PC-3 (cell line): Measurements from ENCODE around the gene AIRE. TPM values are rescaled to one million over a fixed set of nuclear protein-coding genes. Genes with fewer than 3 reads are reported as not detected.

ENCODE experiments used
- ATAC-seq: fragments of 200-7000 bp; cut with Tn5 transposase; 2 replicates; pipeline ENCODE4 v1.9.1; 2020; ENCODE audit warnings: mild to moderate bottlenecking, moderate library complexity
- BruUV-seq: library from RNA; stranded (reverse); fragments of 400-500 nt; replicated peaks from 2 replicates; lab custom pipeline; 2021; lab: Mats Ljungman, UMichigan
- CTCF ChIA-PET: fragments of 300-600 bp; sonication (Branson Sonifier 250); formaldehyde crosslinking; loops from one replicate; lab custom pipeline; 2022; ENCODE audit warnings: antibody characterized with exemption; lab: Charles Lee
- POLR2A ChIA-PET: fragments of 300-600 bp; sonication (Branson Sonifier 250); formaldehyde crosslinking; loops from one replicate; lab custom pipeline; 2022; ENCODE audit warnings: antibody characterized with exemption; ENCODE audit not compliant: unreplicated experiment; lab: Charles Lee
- DNase-seq: peaks from one replicate; pipeline ENCODE4 v3.0.0-alpha.2; 2015
- H2AFZ ChIP-seq: fragments of 300-600 bp; sonication (generic); 2 replicates; pipeline ENCODE4 v1.6.0; 2016; ENCODE audit warnings: antibody characterized with exemption, low read length
- H3F3A ChIP-seq: fragments of 300-600 bp; sonication (generic); one replicate; pipeline ENCODE4 v1.6.0; 2017; ENCODE audit warnings: antibody characterized with exemption, low read length, control low read depth, mild to moderate bottlenecking; ENCODE audit not compliant: unreplicated experiment
- H3K27ac ChIP-seq: fragments of 300-600 bp; sonication (generic); 2 replicates; pipeline ENCODE4 v1.5.1; 2016; ENCODE audit warnings: mild to moderate bottlenecking, low read length
- H3K27me3 ChIP-seq: fragments of 300-600 bp; sonication (generic); 2 replicates; pipeline ENCODE4 v1.6.1; 2016; ENCODE audit warnings: low read length, mixed read lengths
- H3K36me3 ChIP-seq: fragments of 300-600 bp; sonication (generic); 2 replicates; pipeline ENCODE4 v1.6.1; 2016; ENCODE audit warnings: low read depth, mixed run types, low read length, mixed read lengths
- H3K4me1 ChIP-seq: fragments of 300-600 bp; sonication (generic); 2 replicates; pipeline ENCODE4 v1.5.1; 2016; ENCODE audit warnings: low read length; ENCODE audit not compliant: insufficient read depth
- H3K4me2 ChIP-seq: fragments of 300-600 bp; sonication (generic); 2 replicates; pipeline ENCODE4 v1.6.0; 2016; ENCODE audit warnings: low read length
- H3K4me3 ChIP-seq: fragments of 300-600 bp; sonication (generic); 2 replicates; pipeline ENCODE4 v1.5.1; 2016; ENCODE audit warnings: mild to moderate bottlenecking, low read length, mixed read lengths
- H3K79me2 ChIP-seq: fragments of 300-600 bp; sonication (generic); 2 replicates; pipeline ENCODE4 v1.6.1; 2017; ENCODE audit warnings: low read length, mixed read lengths
- H3K9ac ChIP-seq: fragments of 300-600 bp; sonication (generic); 2 replicates; pipeline ENCODE4 v1.6.0; 2016; ENCODE audit warnings: mild to moderate bottlenecking, low read length
- H3K9me2 ChIP-seq: fragments of 300-600 bp; sonication (generic); replicated peaks from 2 replicates; pipeline ENCODE4 v1.6.1; 2016; ENCODE audit warnings: mixed run types, low read length, mixed read lengths
- H3K9me3 ChIP-seq: fragments of 300-600 bp; sonication (generic); 2 replicates; pipeline ENCODE4 v1.6.1; 2016; ENCODE audit warnings: low read length, mixed read lengths
- H4K20me1 ChIP-seq: fragments of 300-600 bp; sonication (generic); 2 replicates; pipeline ENCODE4 v1.6.1; 2016; ENCODE audit warnings: low read length, mixed read lengths
- EZH2 ChIP-seq: fragments of 300-600 bp; sonication (generic); IDR thresholded peaks from one replicate; pipeline ENCODE4 v1.6.1; 2017; ENCODE audit warnings: antibody characterized with exemption, mild to moderate bottlenecking, low read length; ENCODE audit not compliant: unreplicated experiment
- EZH2phosphoT487 ChIP-seq: fragments of 300-600 bp; sonication (generic); IDR thresholded peaks from 2 replicates; pipeline ENCODE4 v1.6.1; 2018; ENCODE audit warnings: mild to moderate bottlenecking, antibody characterized with exemption, low read length, borderline replicate concordance
- intact Hi-C: fragments of 100-400 bp; cut with micrococcal nuclease; formaldehyde crosslinking; loops from 2 replicates; pipeline ENCODE4 v1.9.0; 2023
- total RNA-seq: library from RNA; depleted of rRNA; stranded (reverse); fragments of >200 nt; gene quantifications from 2 replicates; pipeline ENCODE4 v1.2.3, GENCODE V29; 2014
- TF ChIP-seq, protein P1 (sequence below): fragments of 300-600 bp; sonication (generic); conservative IDR thresholded peaks from 2 replicates; pipeline ENCODE4 v1.5.1; 2017; ENCODE audit warnings: antibody characterized with exemption, low read depth, mild to moderate bottlenecking, low read length

AIRE gene
- total RNA-seq, 1 experiment from 2014 or later = not detected

DNA sequence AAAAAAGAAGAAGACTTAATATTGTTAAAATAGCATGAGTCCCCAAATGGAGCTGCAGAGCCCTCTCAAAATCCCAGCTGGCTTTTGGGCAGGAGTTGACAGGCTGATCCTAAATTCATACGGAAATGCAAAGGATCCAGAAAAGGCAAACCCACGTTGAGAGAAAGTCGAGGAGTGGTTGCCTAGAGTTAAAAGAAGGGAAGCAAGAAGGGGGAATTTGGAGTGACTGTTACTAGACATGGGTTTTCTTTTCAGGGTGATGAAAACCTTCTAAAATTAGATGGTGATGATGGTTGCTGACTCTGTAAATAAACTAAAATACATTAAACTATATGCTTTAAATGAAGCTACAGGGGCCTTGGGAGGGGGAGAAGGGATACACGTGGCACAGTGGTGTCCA, 25.6 kb upstream of the AIRE start:
- BruUV-seq = no TSS peak
- H3K27ac ChIP-seq = no peak overlapping the region
- no peaks in the 10 kb centered on the region for H3K36me3 ChIP-seq
- POLR2A ChIA-PET = no interaction called here
- H3K4me1 ChIP-seq = no peaks in the 10 kb centered on the region
- ATAC-seq = no peak
- H3F3A ChIP-seq = no peaks in the 10 kb centered on the region
- H3K9me2 ChIP-seq = no peaks in the 10 kb centered on the region
- no peak for DNase-seq
- H3K27me3 ChIP-seq = no peaks in the 10 kb centered on the region
- H4K20me1 ChIP-seq = no peaks in the 10 kb centered on the region
- H3K9me3 ChIP-seq = no peaks in the 10 kb centered on the region
- TF ChIP-seq EZH2phosphoT487 (no peak), EZH2 (no peak)
- TF ChIP-seq, protein P1, sequence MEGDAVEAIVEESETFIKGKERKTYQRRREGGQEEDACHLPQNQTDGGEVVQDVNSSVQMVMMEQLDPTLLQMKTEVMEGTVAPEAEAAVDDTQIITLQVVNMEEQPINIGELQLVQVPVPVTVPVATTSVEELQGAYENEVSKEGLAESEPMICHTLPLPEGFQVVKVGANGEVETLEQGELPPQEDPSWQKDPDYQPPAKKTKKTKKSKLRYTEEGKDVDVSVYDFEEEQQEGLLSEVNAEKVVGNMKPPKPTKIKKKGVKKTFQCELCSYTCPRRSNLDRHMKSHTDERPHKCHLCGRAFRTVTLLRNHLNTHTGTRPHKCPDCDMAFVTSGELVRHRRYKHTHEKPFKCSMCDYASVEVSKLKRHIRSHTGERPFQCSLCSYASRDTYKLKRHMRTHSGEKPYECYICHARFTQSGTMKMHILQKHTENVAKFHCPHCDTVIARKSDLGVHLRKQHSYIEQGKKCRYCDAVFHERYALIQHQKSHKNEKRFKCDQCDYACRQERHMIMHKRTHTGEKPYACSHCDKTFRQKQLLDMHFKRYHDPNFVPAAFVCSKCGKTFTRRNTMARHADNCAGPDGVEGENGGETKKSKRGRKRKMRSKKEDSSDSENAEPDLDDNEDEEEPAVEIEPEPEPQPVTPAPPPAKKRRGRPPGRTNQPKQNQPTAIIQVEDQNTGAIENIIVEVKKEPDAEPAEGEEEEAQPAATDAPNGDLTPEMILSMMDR = no peak
- no peaks in the 10 kb centered on the region for H3K79me2 ChIP-seq
- no peak overlapping the region for H2AFZ ChIP-seq
- CTCF ChIA-PET = no interaction called here
- no peak overlapping the region for H3K9ac ChIP-seq
- H3K4me3 ChIP-seq = no peak overlapping the region
- no peak overlapping the region for H3K4me2 ChIP-seq
- intact Hi-C loops = no loop called here

DNA sequence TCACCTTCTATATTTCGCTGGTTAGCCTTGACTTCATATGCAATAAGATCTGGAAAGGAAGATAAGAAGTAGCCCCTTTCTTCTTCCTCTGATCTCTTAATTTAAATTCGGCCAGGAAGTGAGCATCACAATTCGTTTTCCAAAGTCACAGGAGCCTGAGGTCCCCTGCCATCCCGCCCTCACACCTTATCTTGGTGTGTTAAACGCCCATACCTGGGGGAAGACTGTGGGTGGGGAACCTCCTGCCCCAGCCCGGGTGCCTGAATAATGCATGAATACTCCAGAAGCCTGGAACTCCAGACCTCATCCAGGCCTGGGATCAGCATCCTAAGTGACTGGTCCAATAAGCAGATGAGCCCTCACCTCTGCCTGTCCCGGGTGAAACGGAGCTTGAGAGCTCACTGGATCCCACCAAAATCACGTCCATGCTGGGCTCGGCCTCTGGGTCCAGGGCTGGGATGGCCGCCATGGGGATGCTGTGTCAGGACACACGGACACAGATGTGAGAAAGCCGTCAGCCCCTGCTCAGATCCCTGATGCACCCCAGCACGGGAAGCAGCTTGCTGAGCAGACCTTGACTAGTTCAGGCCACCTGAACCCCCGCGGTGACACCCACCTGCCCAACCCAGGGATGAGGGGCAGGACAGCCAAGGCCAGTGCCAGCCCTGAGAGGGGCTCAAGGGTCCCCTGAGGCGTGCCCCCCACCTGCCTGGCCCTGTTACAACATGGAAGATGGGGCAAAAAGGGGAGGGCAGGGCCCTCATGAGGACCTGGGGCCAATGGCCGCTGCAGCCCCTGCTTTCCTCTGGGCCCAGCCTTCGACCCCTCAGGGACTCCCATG, 24.7 kb upstream of the AIRE start:
- H3K27ac ChIP-seq = no peak overlapping the region
- H3K4me1 ChIP-seq = no peaks in the 10 kb centered on the region
- no peaks in the 10 kb centered on the region for H4K20me1 ChIP-seq
- no peaks in the 10 kb centered on the region for H3F3A ChIP-seq
- ATAC-seq (no peak), DNase-seq (no peak)
- H2AFZ ChIP-seq = no peak overlapping the region
- no peaks in the 10 kb centered on the region for H3K36me3 ChIP-seq
- no peaks in the 10 kb centered on the region for H3K79me2 ChIP-seq
- no peaks in the 10 kb centered on the region for H3K27me3 ChIP-seq
- no peak overlapping the region for H3K9ac ChIP-seq
- H3K9me3 ChIP-seq = no peaks in the 10 kb centered on the region
- ChIA-PET CTCF (no interaction called here), POLR2A (no interaction called here)
- no peaks in the 10 kb centered on the region for H3K9me2 ChIP-seq
- no peak for TF ChIP-seq EZH2
- TF ChIP-seq EZH2phosphoT487 = no peak
- TF ChIP-seq, protein P1 = no peak
- H3K4me3 ChIP-seq = no peak overlapping the region
- intact Hi-C loops = no loop called here
- BruUV-seq = no TSS peak
- H3K4me2 ChIP-seq = no peak overlapping the region

DNA sequence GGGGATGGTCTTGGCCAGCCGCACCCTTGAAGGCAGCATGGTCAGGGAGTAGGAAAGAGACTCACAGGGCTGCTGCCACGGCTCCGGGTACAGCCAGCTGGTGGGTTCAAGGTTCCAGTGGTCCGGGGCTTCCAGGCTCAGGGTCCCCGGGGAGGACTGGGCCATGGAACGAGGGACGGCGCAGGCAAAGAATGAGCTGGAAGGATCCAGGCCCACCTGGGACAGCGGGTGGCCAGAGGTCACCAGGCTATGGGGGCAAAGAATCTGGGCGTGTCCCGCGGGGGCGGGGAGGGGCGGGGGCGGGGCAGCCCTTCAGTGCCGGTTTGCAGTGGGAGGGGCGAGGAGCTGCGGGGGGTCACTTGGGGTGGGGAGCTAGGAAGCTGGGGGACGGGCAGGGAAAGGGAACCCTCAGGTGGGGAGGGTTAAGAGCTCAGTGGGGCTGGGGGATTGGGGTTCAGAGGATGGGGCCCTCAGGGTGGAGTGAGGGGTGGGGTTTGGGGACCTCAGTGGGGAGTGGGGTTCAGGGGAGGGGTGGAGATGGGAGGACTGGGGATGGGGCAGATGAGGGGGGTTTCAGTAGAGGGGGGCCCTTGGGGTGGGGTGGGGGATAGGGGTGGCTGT, 23.9 kb upstream of the AIRE start, which contains the start of gene DNMT3L:
Gene DNMT3L, minus strand, starts transcription at position 223 of the 621 bp plus-strand sequence. CDS start 638 bp downstream, outside the sequence.
- TF ChIP-seq EZH2 (no peak), EZH2phosphoT487 (no peak)
- TF ChIP-seq, protein P1 = no peak
- POLR2A ChIA-PET = no interaction called here

More for the DNA sequence above, 23.9 kb upstream of the AIRE start, which contains the start of gene DNMT3L:
- CTCF ChIA-PET = no interaction called here
- no peaks in the 10 kb centered on the region for H4K20me1 ChIP-seq
- no peaks in the 10 kb centered on the region for H3K27me3 ChIP-seq
- DNase-seq (no peak), ATAC-seq (no peak)
- no peaks in the 10 kb centered on the region for H3K9me2 ChIP-seq
- no peaks in the 10 kb centered on the region for H3K36me3 ChIP-seq
- H3K9ac ChIP-seq = no peak within 1 kb of the TSS
- intact Hi-C loops = no loop called here
- H3K79me2 ChIP-seq = no peaks in the 10 kb centered on the region
- no peaks in the 10 kb centered on the region for H3K4me1 ChIP-seq
- no peak within 1 kb of the TSS for H2AFZ ChIP-seq
- BruUV-seq = no TSS peak
- H3K4me2 ChIP-seq = no peak within 1 kb of the TSS
- H3F3A ChIP-seq = no peaks in the 10 kb centered on the region
- H3K9me3 ChIP-seq = no peaks in the 10 kb centered on the region
- H3K27ac ChIP-seq = no peak within 1 kb of the TSS
- no peak within 1 kb of the TSS for H3K4me3 ChIP-seq
